Mesenchymal stem cell (in vitro differentiated cells and primary cell): ENCODE data around the gene IGIP.

Experiments used
- DNase-seq: peaks from one replicate; pipeline ENCODE4 v3.0.0-alpha.2; 2013
- H2AFZ ChIP-seq: one replicate; pipeline ENCODE4 v1.6.1; 2013; ENCODE audit warnings: low read depth, mild to moderate bottlenecking, control low read depth, inconsistent platforms, low read length, moderate library complexity
- H2AK5ac ChIP-seq: 2 replicates; pipeline ENCODE4 v1.6.1; 2013; ENCODE audit warnings: low read length, moderate library complexity, mild to moderate bottlenecking, inconsistent platforms; ENCODE audit not compliant: severe bottlenecking
- H2BK120ac ChIP-seq: one replicate; pipeline ENCODE4 v1.6.1; 2013; ENCODE audit warnings: low read depth, mild to moderate bottlenecking, inconsistent platforms, low read length, moderate library complexity
- H2BK12ac ChIP-seq, 2 experiments: one replicate each; pipeline ENCODE4 v1.6.1; 2013; ENCODE audit warnings: inconsistent platforms in 2 of 2, low read length in 2 of 2, mild to moderate bottlenecking in 2 of 2, moderate library complexity in 2 of 2, control low read depth in 1 of 2
- H2BK15ac ChIP-seq: one replicate; pipeline ENCODE4 v1.6.1; 2013; ENCODE audit warnings: mild to moderate bottlenecking, low read depth, inconsistent platforms; ENCODE audit not compliant: poor library complexity, severe bottlenecking
- H2BK5ac ChIP-seq: 2 replicates; pipeline ENCODE4 v1.6.1; 2013; ENCODE audit warnings: low read depth, mild to moderate bottlenecking, low read length, control low read depth, inconsistent platforms; ENCODE audit not compliant: poor library complexity, severe bottlenecking
- H3K14ac ChIP-seq, 2 experiments: one replicate each; pipeline ENCODE4 v1.6.1; 2013; ENCODE audit warnings: inconsistent platforms in 2 of 2, low read length in 2 of 2, control low read depth in 1 of 2, mild to moderate bottlenecking in 1 of 2, moderate library complexity in 1 of 2
- H3K18ac ChIP-seq, 2 experiments: one replicate each; pipeline ENCODE4 v1.6.1; 2013; ENCODE audit warnings: inconsistent platforms in 2 of 2, low read length in 2 of 2, control low read depth in 1 of 2, low read depth in 1 of 2, mild to moderate bottlenecking in 1 of 2
- H3K23ac ChIP-seq, 2 experiments: one replicate each; pipeline ENCODE4 v1.6.1; 2013; ENCODE audit warnings: inconsistent platforms in 2 of 2, low read length in 2 of 2, mild to moderate bottlenecking in 2 of 2, moderate library complexity in 2 of 2, control low read depth in 1 of 2
- H3K27ac ChIP-seq: 2 replicates; pipeline ENCODE4 v1.5.1; 2013; ENCODE audit warnings: mild to moderate bottlenecking, moderate library complexity, low read length, control low read depth, inconsistent platforms; ENCODE audit not compliant: poor library complexity, severe bottlenecking
- H3K27me3 ChIP-seq, 2 experiments: 2 replicates each; pipeline versions ENCODE4 v1.6.1 to v1.7.0; 2013; ENCODE audit warnings: low read length in 2 of 2, mild to moderate bottlenecking in 2 of 2, moderate library complexity in 2 of 2, control low read depth in 1 of 2, inconsistent platforms in 1 of 2; ENCODE audit not compliant: control insufficient read depth in 1 of 2, insufficient read depth in 1 of 2
- H3K36me3 ChIP-seq, 2 experiments: 2 replicates each; pipeline versions ENCODE4 v1.6.1 to v1.7.0; 2013; ENCODE audit warnings: low read length in 2 of 2, control low read depth in 1 of 2, inconsistent platforms in 1 of 2, low read depth in 1 of 2, mild to moderate bottlenecking in 1 of 2; ENCODE audit not compliant: insufficient read depth in 2 of 2, control insufficient read depth in 1 of 2
- H3K4ac ChIP-seq, 2 experiments: one replicate each; pipeline ENCODE4 v1.6.1; 2013; ENCODE audit warnings: inconsistent platforms in 2 of 2, low read length in 2 of 2, mild to moderate bottlenecking in 2 of 2, moderate library complexity in 2 of 2, control low read depth in 1 of 2, low read depth in 1 of 2
- H3K4me1 ChIP-seq: 2 replicates; pipeline ENCODE4 v1.6.1; 2013; ENCODE audit warnings: low read depth, low read length, control low read depth; ENCODE audit not compliant: control insufficient read depth, insufficient read depth
- H3K4me2 ChIP-seq: 2 replicates; pipeline ENCODE4 v1.6.1; 2013; ENCODE audit warnings: low read length, mild to moderate bottlenecking, inconsistent platforms; ENCODE audit not compliant: poor library complexity, severe bottlenecking
- H3K4me3 ChIP-seq, 2 experiments: 2 replicates each; pipeline versions ENCODE4 v1.5.1 to v1.7.0; 2013; ENCODE audit warnings: low read length in 2 of 2, mild to moderate bottlenecking in 2 of 2, control low read depth in 1 of 2, low read depth in 1 of 2; ENCODE audit not compliant: insufficient read depth in 1 of 2
- H3K79me1 ChIP-seq: replicated peaks from 2 replicates; pipeline ENCODE4 v1.6.1; 2013; ENCODE audit warnings: mild to moderate bottlenecking, control low read depth, low read length, inconsistent platforms; ENCODE audit not compliant: poor library complexity, severe bottlenecking
- H3K9ac ChIP-seq: 2 replicates; pipeline ENCODE4 v1.7.0; 2013; ENCODE audit warnings: mild to moderate bottlenecking, low read length, moderate library complexity
- H3K9me3 ChIP-seq: 2 replicates; pipeline ENCODE4 v1.7.0; 2013; ENCODE audit warnings: mild to moderate bottlenecking, low read length; ENCODE audit not compliant: control insufficient read depth
- H4K8ac ChIP-seq: one replicate; pipeline ENCODE4 v1.6.1; 2013; ENCODE audit warnings: inconsistent platforms, mild to moderate bottlenecking, low read length, moderate library complexity
- H4K91ac ChIP-seq: one replicate; pipeline ENCODE4 v1.6.1; 2013; ENCODE audit warnings: mild to moderate bottlenecking, low read length, inconsistent platforms
- WGBS: methylation state at CpG from one replicate; pipeline ENCODE4 v1.1.7; 2013; ENCODE audit warnings: mixed read lengths; 5-methylcytosine and 5-hydroxymethylcytosine counted together

IGIP gene

GRCh38 chr5:140133514-140134167 is 7.9 kb downstream of the IGIP start:
- H3K27ac ChIP-seq = no peak overlapping the region
- no peak overlapping the region for H3K4ac ChIP-seq
- no peak overlapping the region for H2BK15ac ChIP-seq
- no peak overlapping the region for H2BK12ac ChIP-seq
- H4K8ac ChIP-seq = no peak overlapping the region
- H3K9me3 ChIP-seq = no peaks in the 10 kb centered on the region
- no peak overlapping the region for H2BK120ac ChIP-seq
- no peak overlapping the region for H2AK5ac ChIP-seq
- no peak overlapping the region for H3K9ac ChIP-seq
- H3K4me2 ChIP-seq = no peak overlapping the region
- no peak overlapping the region for H3K18ac ChIP-seq
- 89% methylated on average over 4 of the region's 4 CpGs for WGBS
- H4K91ac ChIP-seq = no peak overlapping the region
- DNase-seq = no peak
- H2AFZ ChIP-seq = no peak overlapping the region
- no peaks in the 10 kb centered on the region for H3K36me3 ChIP-seq
- H3K4me1 ChIP-seq = no peaks in the 10 kb centered on the region
- H3K27me3 ChIP-seq = no peaks in the 10 kb centered on the region
- H3K14ac ChIP-seq = no peak overlapping the region
- no peak overlapping the region for H3K4me3 ChIP-seq
- no peak overlapping the region for H2BK5ac ChIP-seq
- H3K23ac ChIP-seq = no peak overlapping the region
- H3K79me1 ChIP-seq = peaks cover 28% of the 10 kb centered on the region

- H3K9ac ChIP-seq = no peak overlapping the region
- H3K18ac ChIP-seq = no peak overlapping the region
- peaks cover 29% of the 10 kb centered on the region for H3K79me1 ChIP-seq
- no peak overlapping the region for H2BK120ac ChIP-seq
- H3K4ac ChIP-seq = no peak overlapping the region
- H3K14ac ChIP-seq = no peak overlapping the region
- no peaks in the 10 kb centered on the region for H3K27me3 ChIP-seq
- no peaks in the 10 kb centered on the region for H3K4me1 ChIP-seq
- WGBS = 78% methylated on average over 2 of the region's 2 CpGs
- H3K9me3 ChIP-seq = no peaks in the 10 kb centered on the region
- no peak overlapping the region for H3K27ac ChIP-seq
- H3K23ac ChIP-seq = no peak overlapping the region
- H2AFZ ChIP-seq = no peak overlapping the region
- DNase-seq = no peak
- H2AK5ac ChIP-seq = no peak overlapping the region
- no peak overlapping the region for H3K4me3 ChIP-seq
- H3K36me3 ChIP-seq = no peaks in the 10 kb centered on the region
- no peak overlapping the region for H2BK12ac ChIP-seq
- H2BK15ac ChIP-seq = no peak overlapping the region
- H4K91ac ChIP-seq = no peak overlapping the region
- H4K8ac ChIP-seq = no peak overlapping the region
- no peak overlapping the region for H3K4me2 ChIP-seq
- no peak overlapping the region for H2BK5ac ChIP-seq
Observed at GRCh38 chr5:140134277-140134935, 8.7 kb downstream of the IGIP start.

- no peak for DNase-seq
- Histone ChIP-seq H2AFZ (no peak overlapping the region), H4K8ac (no peak overlapping the region), H3K4ac (no peak overlapping the region), H3K4me3 (no peak overlapping the region), H2AK5ac (no peak overlapping the region), H3K14ac (no peak overlapping the region), H3K27me3 (no peaks in the 10 kb centered on the region), H4K91ac (no peak overlapping the region), H2BK12ac (no peak overlapping the region), H2BK5ac (no peak overlapping the region), H3K4me1 (no peaks in the 10 kb centered on the region), H3K27ac (no peak overlapping the region), H3K4me2 (no peak overlapping the region), H2BK15ac (no peak overlapping the region), H2BK120ac (no peak overlapping the region), H3K23ac (no peak overlapping the region), H3K9me3 (no peaks in the 10 kb centered on the region), H3K36me3 (no peaks in the 10 kb centered on the region), H3K9ac (no peak overlapping the region), H3K18ac (no peak overlapping the region), H3K79me1 (peaks cover 25% of the 10 kb centered on the region)
Observed at GRCh38 chr5:140135127-140135526, 9.4 kb downstream of the IGIP start.

GRCh38 chr5:140136624-140137023 is 10.9 kb downstream of the IGIP start:
- no peak overlapping the region for H3K9ac ChIP-seq
- no peak overlapping the region for H2BK5ac ChIP-seq
- 53% methylated on average over 1 of the region's 1 CpG for WGBS
- H2AFZ ChIP-seq = no peak overlapping the region
- no peak for DNase-seq
- H2BK120ac ChIP-seq = no peak overlapping the region
- no peak overlapping the region for H2AK5ac ChIP-seq
- H3K4me2 ChIP-seq = no peak overlapping the region
- H3K4me1 ChIP-seq = no peaks in the 10 kb centered on the region
- H4K8ac ChIP-seq = no peak overlapping the region
- no peak overlapping the region for H2BK15ac ChIP-seq
- H4K91ac ChIP-seq = no peak overlapping the region
- H3K18ac ChIP-seq = no peak overlapping the region
- H3K27me3 ChIP-seq = peaks cover 0 to 4% of the 10 kb centered on the region in 2 experiments
- H3K14ac ChIP-seq = no peak overlapping the region
- no peak overlapping the region for H3K4me3 ChIP-seq
- no peak overlapping the region for H3K27ac ChIP-seq
- no peak overlapping the region for H3K4ac ChIP-seq
- no peak overlapping the region for H3K23ac ChIP-seq
- H3K79me1 ChIP-seq = peaks cover 28% of the 10 kb centered on the region
- no peaks in the 10 kb centered on the region for H3K9me3 ChIP-seq
- H3K36me3 ChIP-seq = no peaks in the 10 kb centered on the region
- no peak overlapping the region for H2BK12ac ChIP-seq
